H1 (cell line): ENCODE results near the gene DIDO1. TPM values are rescaled to one million over a fixed set of nuclear protein-coding genes. Genes with fewer than 3 reads are reported as not detected.
A peak's percentile ranks its signal among the peaks of the same experiment; 100 is the strongest.

Experiments
- ATF3 ChIP-seq: IDR thresholded peaks from 2 replicates; pipeline ENCODE4 v1.6.1; 2011; ENCODE audit warnings: low read depth, mild to moderate bottlenecking, low read length; ENCODE audit not compliant: insufficient read depth
- CHD7 ChIP-seq: fragments of 300-600 bp; sonication (generic); IDR thresholded peaks from 2 replicates; pipeline ENCODE4 v1.7.1; 2012; ENCODE audit warnings: low read length, moderate library complexity, mild to moderate bottlenecking, inconsistent platforms; ENCODE audit not compliant: insufficient replicate concordance
- EZH2 ChIP-seq: fragments of 200-600 bp; sonication (generic); IDR thresholded peaks from 2 replicates; pipeline ENCODE4 v1.7.1; 2012; ENCODE audit warnings: low read depth, mild to moderate bottlenecking, moderate library complexity, low read length, inconsistent platforms; ENCODE audit not compliant: severe bottlenecking
- NANOG ChIP-seq: IDR thresholded peaks from 2 replicates; pipeline ENCODE4 v1.6.1; 2011; ENCODE audit warnings: low read length, low read depth, mild to moderate bottlenecking, inconsistent platforms; ENCODE audit not compliant: insufficient read depth, poor library complexity, severe bottlenecking
- RNF2 ChIP-seq: fragments of 200-900, 300-1000 bp; sonication (generic); IDR thresholded peaks from 2 replicates; pipeline ENCODE4 v1.7.1; 2016; ENCODE audit warnings: borderline replicate concordance, low read depth, mild to moderate bottlenecking, antibody characterized with exemption, low read length; ENCODE audit not compliant: poor library complexity, severe bottlenecking; ENCODE audit errors: missing control alignments
- SIX5 ChIP-seq: IDR thresholded peaks from 2 replicates; pipeline ENCODE4 v1.6.1; 2011; ENCODE audit warnings: mild to moderate bottlenecking, low read depth, low read length
- SUZ12 ChIP-seq: fragments of 200-600 bp; sonication (generic); IDR thresholded peaks from 2 replicates; pipeline ENCODE4 v1.6.1; 2012; ENCODE audit warnings: mild to moderate bottlenecking, inconsistent platforms, low read length, moderate library complexity, mixed read lengths
- TEAD4 ChIP-seq: IDR thresholded peaks from 2 replicates; pipeline ENCODE4 v1.6.1; 2012; ENCODE audit warnings: low read depth, low read length, inconsistent platforms, mixed read lengths
- polyA plus RNA-seq, 7 experiments: library from polyadenylated mRNA; depleted of rRNA in 3 of 7; stranded (reverse) in 5 of 7; unstranded in 2 of 7; fragments of >200 nt in 5 of 7; fragments of 200-250 nt in 2 of 7; gene quantifications; 1 replicate in 5 of 7; 2 replicates in 1 of 7; 4 replicates in 1 of 7; pipeline versions ENCODE4 v1.2.1 to v1.2.3, GENCODE V29; 2011 to 2013; ENCODE audit warnings: missing spikeins in 2 of 7, mixed read lengths in 2 of 7
- total RNA-seq: library from RNA; stranded (reverse); fragmentation: NEBNext Ultra II Directional; extraction: Animal tissue kit (Norgen Biotek cat#: 25700); gene quantifications from 2 replicates; pipeline ENCODE4 v1.2.1, GENCODE V29; 2021

DIDO1 gene
- total and polyA plus RNA-seq, 2 of the 8 experiments (the other 6 are each of a cell fraction or from before 2014, with no cell fraction given): 53.6 to 82.8 TPM

GRCh38 chr20:62972845-62973745 lies 46.8 kb upstream of the DIDO1 start (continued):
- TF ChIP-seq CHD7 (no peak), SUZ12 (peak; percentile 48; the same call in 1 of the 2 replicates), SIX5 (no peak), ATF3 (no peak), NANOG (no peak), EZH2 (peak; percentile 31), TEAD4 (no peak), RNF2 (peak; percentile 9)
